Activated naive CD4-positive, alpha-beta T cell treated with anti-CD3 and anti-CD28 coated beads for 36 hours (primary cell): ENCODE data around the gene UGT1A7. TPM values are rescaled to one million over a fixed set of nuclear protein-coding genes. Genes with fewer than 3 reads are reported as not detected.

ENCODE experiments used
- CTCF ChIA-PET: fragments of 350-600 bp; sonication (Branson Sonifier 250); formaldehyde crosslinking; loops from one replicate; lab custom pipeline; 2021; ENCODE audit warnings: antibody characterized with exemption; lab: Charles Lee
- DNase-seq: peaks from one replicate; pipeline ENCODE4 v3.0.0-alpha.2; 2020
- H3K27ac Mint-ChIP-seq: one replicate; pipeline ENCODE4 v1.8.0; 2021; ENCODE audit warnings: mild to moderate bottlenecking, mixed read lengths
- H3K27me3 Mint-ChIP-seq: one replicate; pipeline ENCODE4 v1.8.0; 2021; ENCODE audit warnings: low read depth, mixed read lengths
- H3K36me3 Mint-ChIP-seq: one replicate; pipeline ENCODE4 v1.8.0; 2021; ENCODE audit warnings: low read depth, mixed read lengths
- H3K4me1 Mint-ChIP-seq: one replicate; pipeline ENCODE4 v1.8.0; 2021; ENCODE audit warnings: low read depth, mixed read lengths
- H3K4me3 Mint-ChIP-seq: one replicate; pipeline ENCODE4 v1.8.0; 2021; ENCODE audit warnings: mild to moderate bottlenecking, moderate library complexity, mixed read lengths
- H3K9me3 Mint-ChIP-seq: one replicate; pipeline ENCODE4 v1.8.0; 2021; ENCODE audit warnings: mixed read lengths
- intact Hi-C: fragments of 100-400 bp; cut with micrococcal nuclease; formaldehyde crosslinking; loops from one replicate; pipeline ENCODE4 v1.15.1; 2023
- total RNA-seq, 2 experiments: library from RNA; stranded (reverse); gene quantifications; one replicate each; pipeline ENCODE4 v1.2.3, GENCODE V29; 2021

Gene UGT1A7
- total RNA-seq, 2 experiments from 2014 or later: not detected

DNA sequence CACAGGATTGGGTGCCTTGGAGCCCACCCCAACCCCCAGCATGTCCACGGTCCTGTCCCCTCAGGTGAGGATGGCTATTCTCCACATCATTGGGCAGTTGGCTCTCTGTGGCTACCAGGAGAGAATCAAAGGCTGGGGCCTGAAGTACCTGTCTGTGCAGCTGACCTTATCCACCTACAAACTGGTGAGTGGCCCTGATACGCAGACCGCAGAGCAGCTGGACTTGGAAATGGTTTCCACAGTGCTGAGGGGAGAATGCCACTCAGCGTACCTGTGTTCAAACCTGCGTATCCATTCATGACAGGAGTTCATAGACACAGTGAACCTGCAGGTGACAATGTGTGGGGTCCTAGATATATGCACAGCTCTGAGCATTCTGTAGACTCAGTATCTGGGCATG lies 118.0 kb downstream of the UGT1A7 start:
- Mint-ChIP-seq H3K36me3 (no peaks in the 10 kb centered on the region), H3K4me1 (no peaks in the 10 kb centered on the region), H3K27ac (no peak overlapping the region), H3K9me3 (no peaks in the 10 kb centered on the region), H3K27me3 (peaks cover 3% of the 10 kb centered on the region), H3K4me3 (no peak overlapping the region)
- intact Hi-C loops: no loop called here
- CTCF ChIA-PET: no interaction called here
- no peak for DNase-seq

DNA sequence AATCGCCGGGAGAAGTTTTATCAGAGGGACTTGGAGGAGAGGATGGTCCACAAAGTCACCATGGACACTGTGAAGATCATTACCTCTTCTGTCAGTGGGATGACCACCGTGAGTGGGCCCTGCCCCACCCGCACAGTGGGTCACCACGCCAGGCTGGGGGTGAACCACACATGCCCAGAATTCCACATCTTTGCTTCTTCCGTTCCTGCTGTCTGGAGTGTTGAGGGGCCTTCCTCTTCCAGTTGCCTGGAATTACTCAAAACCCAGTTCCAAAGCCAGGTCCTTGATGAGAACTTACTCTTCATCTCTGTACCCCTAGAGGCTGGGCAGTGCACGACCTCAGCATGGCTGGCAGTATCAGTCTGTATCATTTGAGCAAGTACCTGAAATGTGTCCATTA lies 118.5 kb downstream of the UGT1A7 start:
- intact Hi-C loops: no loop called here
- Mint-ChIP-seq H3K9me3 (no peaks in the 10 kb centered on the region), H3K4me3 (no peak overlapping the region), H3K36me3 (no peaks in the 10 kb centered on the region), H3K27me3 (peaks cover 3% of the 10 kb centered on the region), H3K4me1 (no peaks in the 10 kb centered on the region), H3K27ac (no peak overlapping the region)
- CTCF ChIA-PET: no interaction called here
- no peak for DNase-seq

DNA sequence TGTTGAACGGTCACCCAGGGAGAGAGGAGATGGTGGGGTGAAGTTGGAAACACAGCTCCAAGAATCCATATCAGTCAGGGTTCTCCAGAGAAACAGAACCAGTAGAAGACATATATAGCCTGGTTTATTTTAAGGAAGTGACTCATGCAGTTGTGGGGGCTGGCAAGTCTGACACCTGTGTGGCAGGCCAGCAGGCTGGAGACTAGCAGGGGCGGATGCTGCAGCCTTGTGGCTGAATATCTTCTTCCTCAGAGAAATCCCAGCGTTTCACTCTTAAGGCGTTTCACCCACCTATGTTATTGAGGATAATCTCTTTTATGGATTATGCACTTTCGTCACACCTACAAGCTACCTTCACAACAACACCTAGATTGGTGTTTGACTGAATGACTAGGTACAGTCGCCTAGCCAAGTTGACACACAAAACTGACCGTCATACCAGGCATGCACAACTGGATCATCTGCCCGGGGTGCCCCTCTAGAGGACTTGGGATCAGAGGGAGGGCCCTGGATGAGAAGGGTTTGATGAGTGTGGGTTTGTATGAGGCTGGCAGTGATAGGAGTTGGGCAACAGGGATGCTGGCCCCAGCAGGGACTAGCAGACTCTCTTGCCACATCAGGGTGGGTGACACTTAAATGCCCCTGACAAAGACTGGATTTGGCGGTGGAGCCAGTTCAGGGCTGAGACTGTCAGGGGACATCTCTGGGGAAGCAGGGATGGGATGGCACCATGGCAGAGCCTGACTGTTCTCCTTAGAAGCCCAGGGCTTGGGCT lies 119.8 kb downstream of the UGT1A7 start:
- H3K4me3 Mint-ChIP-seq: no peak overlapping the region
- DNase-seq: peak; percentile 39
- no peaks in the 10 kb centered on the region for H3K36me3 Mint-ChIP-seq
- peaks cover 3% of the 10 kb centered on the region for H3K27me3 Mint-ChIP-seq
- H3K27ac Mint-ChIP-seq: no peak overlapping the region
- no peaks in the 10 kb centered on the region for H3K4me1 Mint-ChIP-seq
- intact Hi-C loops: no loop called here
- no peaks in the 10 kb centered on the region for H3K9me3 Mint-ChIP-seq
- CTCF ChIA-PET: no interaction called here

DNA sequence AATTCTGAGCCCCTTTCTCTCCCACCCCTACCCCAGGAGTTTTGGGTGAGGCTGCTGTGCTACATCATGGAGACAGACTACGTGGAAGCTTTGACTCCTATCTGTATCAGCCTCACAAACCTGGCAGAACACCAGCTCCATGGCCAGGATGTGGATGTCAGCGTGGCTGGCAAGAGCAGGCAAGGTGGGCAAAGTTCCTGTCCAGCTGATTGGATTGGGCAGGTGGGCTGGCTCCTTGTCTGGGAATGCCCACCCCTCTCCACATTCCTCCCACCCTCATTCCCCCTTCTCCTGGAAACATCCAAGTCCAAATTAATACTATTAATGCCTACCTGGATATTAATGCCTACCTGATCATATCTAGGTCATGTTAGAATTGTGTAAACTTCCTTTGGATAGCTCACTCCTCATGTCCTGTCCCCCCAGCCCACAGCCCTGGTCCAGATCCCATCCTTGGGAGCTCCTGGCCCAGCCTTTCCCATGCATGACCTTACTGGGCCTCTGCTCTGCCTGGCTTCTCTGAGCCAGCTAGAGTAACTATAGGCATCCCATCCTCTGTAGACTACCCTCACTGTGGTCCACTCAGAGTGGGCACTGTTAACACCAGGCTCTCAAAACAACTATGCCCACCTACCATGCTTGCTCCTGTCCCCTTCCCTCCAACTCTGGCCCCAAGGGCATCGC lies 120.6 kb downstream of the UGT1A7 start:
- no peaks in the 10 kb centered on the region for H3K4me1 Mint-ChIP-seq
- peaks cover 3% of the 10 kb centered on the region for H3K27me3 Mint-ChIP-seq
- no peak overlapping the region for H3K4me3 Mint-ChIP-seq
- CTCF ChIA-PET: no interaction called here
- no peak overlapping the region for H3K27ac Mint-ChIP-seq
- no peaks in the 10 kb centered on the region for H3K9me3 Mint-ChIP-seq
- intact Hi-C loops: no loop called here
- H3K36me3 Mint-ChIP-seq: no peaks in the 10 kb centered on the region
- DNase-seq: no peak

DNA sequence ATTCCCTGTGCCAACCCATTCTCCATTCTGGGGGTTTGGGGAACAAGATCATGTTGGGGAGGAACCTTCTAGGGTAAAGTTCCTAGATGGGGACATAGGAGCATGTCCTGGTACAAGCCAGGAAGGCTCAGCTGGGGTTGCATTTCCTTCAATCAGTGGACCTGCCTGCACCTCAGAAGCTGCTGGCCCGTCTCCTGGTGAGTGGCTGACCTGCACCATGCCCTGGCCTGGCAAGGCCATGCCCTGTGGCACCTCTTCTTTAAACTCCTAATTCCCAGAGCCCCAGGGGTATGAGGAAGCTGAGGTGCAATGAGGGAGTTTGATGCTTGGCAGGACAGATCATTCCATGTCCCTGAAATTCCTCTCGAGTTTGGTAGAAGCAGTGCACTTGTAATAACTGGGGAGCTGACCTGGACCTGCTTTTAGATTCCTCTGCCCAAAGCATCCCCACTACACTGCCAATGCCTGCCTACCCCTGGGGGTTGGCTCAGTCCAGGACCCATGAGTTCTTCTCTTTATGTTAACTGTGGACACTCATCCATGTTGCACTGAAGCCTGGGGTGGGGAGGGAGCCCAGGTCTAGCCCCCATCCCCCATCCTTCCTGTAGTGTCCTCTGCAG lies 121.7 kb downstream of the UGT1A7 start:
- Mint-ChIP-seq H3K4me3 (no peak overlapping the region), H3K9me3 (no peaks in the 10 kb centered on the region), H3K27ac (no peak overlapping the region), H3K36me3 (no peaks in the 10 kb centered on the region), H3K27me3 (peaks cover 3% of the 10 kb centered on the region), H3K4me1 (no peaks in the 10 kb centered on the region)
- intact Hi-C loops: no loop called here
- CTCF ChIA-PET: interaction anchor here (1.0 kb wide), 1 partner anchor 21 kb away, joined by 3 read pairs; no protein-coding TSS in a partner anchor
- DNase-seq: no peak

DNA sequence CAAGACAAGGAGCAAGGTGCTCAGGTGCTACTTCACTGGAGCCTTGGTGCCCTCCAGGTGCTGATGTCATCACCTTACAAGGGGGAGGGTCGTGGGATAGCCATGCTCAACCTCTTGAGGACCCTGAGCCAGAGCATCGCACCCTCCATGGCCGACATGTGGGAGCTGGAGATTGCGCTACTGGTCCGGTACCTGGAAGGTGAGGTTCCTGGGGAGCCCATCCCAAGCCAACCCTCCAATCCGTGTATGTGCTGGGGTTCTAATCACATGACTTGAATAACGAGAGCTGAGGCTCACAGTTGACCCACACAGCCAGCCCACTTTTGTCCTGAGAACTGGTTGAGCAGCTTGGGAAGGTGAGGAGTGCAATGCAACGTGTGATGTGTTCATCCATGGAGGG lies 122.3 kb downstream of the UGT1A7 start:
- intact Hi-C loops: no loop called here
- no peak overlapping the region for H3K27ac Mint-ChIP-seq
- DNase-seq: no peak
- H3K27me3 Mint-ChIP-seq: peaks cover 3% of the 10 kb centered on the region
- H3K4me1 Mint-ChIP-seq: no peaks in the 10 kb centered on the region
- CTCF ChIA-PET: interaction anchor here (1.0 kb wide), 1 partner anchor 21 kb away, joined by 3 read pairs; no protein-coding TSS in a partner anchor
- H3K9me3 Mint-ChIP-seq: no peaks in the 10 kb centered on the region
- H3K4me3 Mint-ChIP-seq: no peak overlapping the region
- no peaks in the 10 kb centered on the region for H3K36me3 Mint-ChIP-seq

DNA sequence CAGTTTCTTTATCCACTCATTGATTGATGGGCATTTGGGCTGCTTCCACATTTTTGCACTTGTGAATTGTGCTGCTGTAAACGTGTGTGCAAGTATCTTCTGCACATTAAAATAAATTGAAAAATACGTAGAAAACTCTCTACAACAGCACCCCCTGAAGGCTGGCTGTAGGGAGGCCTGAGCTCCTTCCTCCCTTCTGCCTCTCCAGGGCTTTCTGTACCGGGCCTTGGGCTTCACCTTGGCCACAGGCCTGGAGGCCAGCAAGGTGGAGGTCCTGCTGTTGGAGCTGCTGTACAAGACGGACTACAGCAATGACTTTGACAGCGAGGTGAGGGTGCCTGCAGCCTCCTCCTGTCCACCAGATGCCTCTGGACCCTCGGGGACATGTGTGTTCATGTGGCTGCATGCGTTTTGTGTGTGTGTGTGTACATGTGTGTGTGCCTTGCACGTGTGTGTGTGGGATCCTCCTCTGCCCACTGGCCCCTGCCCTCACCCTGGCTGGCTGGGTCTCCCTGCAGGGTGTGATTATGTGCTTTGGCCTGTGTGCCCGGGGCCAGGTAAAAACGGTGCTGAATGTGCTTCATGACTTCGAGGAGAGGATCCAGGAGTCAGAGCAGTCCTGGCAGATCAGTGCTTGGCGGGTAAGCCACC lies 125.6 kb downstream of the UGT1A7 start:
- intact Hi-C loops: no loop called here
- Mint-ChIP-seq H3K4me1 (no peaks in the 10 kb centered on the region), H3K27me3 (peaks cover 2% of the 10 kb centered on the region), H3K9me3 (no peaks in the 10 kb centered on the region), H3K36me3 (no peaks in the 10 kb centered on the region), H3K27ac (no peak overlapping the region), H3K4me3 (no peak overlapping the region)
- CTCF ChIA-PET: no interaction called here
- DNase-seq: no peak

DNA sequence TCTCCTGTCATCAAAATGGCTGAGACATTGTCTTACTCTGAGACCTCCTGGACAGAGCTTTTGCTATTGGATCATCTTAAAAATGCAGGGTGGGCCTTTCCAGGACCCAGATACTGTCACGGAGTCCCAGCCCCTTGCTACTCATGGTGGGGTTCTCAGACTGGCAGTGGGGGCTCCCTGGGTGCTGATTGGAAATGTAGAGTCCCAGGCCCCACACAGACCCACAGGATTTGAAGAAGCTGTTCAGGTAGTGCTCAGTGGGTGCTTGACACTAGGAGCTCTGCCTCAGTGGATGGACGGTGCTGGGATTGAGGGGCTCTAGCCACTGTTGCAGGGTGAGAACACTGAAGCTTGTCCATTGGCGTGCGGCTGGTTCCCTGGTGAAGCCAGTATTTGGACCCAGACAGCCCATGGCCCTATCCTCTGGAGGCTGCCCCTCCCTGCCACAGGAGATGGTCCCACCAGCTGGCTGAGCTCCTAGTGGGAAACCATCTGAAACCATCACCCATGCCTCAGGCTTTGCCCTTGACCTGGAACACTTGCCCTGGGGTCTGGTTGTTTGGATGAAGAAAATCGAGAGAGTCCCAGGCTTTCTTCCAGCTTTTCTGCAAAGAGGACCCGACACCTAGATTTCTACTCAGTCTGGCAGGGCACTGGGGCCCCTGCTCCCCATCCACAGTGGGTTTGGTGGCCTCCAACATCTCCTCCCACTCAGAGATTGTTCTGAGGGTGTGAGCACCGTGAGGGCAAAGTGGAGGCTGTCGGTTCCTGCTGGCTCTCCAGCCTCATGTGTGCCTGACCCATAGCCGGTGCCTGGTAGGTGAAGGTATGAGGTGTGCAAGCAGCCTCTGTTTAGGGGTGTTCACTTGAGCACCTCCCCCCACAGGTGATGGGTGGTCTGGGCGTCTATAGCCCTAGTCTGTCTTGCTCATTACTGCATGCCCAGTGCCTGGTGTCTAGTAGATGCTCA lies 126.5 kb downstream of the UGT1A7 start:
- Mint-ChIP-seq H3K9me3 (no peaks in the 10 kb centered on the region), H3K4me1 (no peaks in the 10 kb centered on the region), H3K27me3 (no peaks in the 10 kb centered on the region), H3K27ac (no peak overlapping the region), H3K36me3 (no peaks in the 10 kb centered on the region), H3K4me3 (no peak overlapping the region)
- intact Hi-C loops: no loop called here
- no peak for DNase-seq
- CTCF ChIA-PET: no interaction called here

DNA sequence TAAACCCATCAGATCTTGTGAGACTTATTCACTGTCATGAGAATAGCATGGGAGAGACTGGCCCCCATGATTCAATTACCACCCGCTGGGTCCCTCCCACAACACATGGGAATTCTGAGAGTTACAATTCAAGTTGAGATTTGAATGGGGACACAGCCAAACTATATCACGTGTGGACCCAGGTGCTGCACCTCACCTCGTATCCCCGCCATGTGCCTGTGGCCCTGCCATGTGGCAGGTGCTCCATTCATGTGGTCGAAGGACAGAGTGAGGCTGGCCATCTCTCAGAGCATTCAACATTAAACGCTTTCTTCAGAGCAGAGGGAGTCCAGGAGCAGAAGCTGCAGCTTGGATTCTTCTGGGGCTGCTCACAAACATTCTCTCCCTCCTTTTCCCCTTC lies 128.7 kb downstream of the UGT1A7 start:
- CTCF ChIA-PET: no interaction called here
- Mint-ChIP-seq H3K4me1 (no peaks in the 10 kb centered on the region), H3K9me3 (no peaks in the 10 kb centered on the region), H3K27ac (no peak overlapping the region), H3K36me3 (no peaks in the 10 kb centered on the region), H3K4me3 (no peak overlapping the region), H3K27me3 (no peaks in the 10 kb centered on the region)
- DNase-seq: no peak
- intact Hi-C loops: no loop called here

DNA sequence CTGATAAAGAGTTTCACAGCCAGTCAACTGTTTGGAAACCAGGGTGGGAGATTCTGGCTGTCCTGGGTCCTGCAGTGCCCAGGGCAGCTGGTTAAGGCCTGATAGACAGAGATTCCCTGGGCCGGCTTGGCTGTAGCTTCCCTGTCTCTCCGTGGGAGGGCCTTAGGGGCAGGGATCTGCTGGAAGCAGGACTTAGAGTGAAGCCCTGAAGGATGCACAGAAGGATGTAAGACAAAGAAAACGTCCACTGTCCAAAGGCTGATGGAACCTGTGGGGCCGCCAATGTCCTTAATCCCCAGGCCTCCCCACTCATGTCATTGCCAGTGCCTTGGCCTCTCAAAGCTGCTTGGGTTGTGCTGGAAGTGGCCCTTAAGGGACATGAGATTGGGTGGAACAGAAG lies 129.4 kb downstream of the UGT1A7 start:
- Mint-ChIP-seq H3K27ac (no peak overlapping the region), H3K27me3 (no peaks in the 10 kb centered on the region), H3K4me3 (no peak overlapping the region), H3K4me1 (no peaks in the 10 kb centered on the region), H3K36me3 (no peaks in the 10 kb centered on the region), H3K9me3 (no peaks in the 10 kb centered on the region)
- intact Hi-C loops: no loop called here
- CTCF ChIA-PET: no interaction called here
- no peak for DNase-seq

DNA sequence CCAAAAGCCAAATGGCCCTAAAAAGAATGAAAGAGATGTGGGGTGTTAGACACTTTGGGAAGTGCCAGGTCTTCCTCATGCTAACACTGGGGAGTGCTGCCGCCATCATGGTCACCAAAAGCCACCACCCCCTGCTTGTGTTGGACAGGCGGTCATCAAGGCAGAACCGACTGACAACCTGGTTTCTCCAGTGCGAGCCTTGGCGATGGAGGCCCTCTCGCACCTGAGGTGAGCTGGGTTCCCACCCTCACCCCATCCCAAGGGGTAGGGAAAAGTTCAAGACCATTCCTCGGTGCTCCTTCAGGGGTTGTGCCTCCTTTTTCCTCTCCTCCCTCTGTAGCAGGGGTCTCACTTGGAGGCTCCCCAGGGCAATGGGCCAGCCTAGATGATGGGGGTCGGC lies 130.0 kb downstream of the UGT1A7 start:
- H3K27ac Mint-ChIP-seq: no peak overlapping the region
- no peaks in the 10 kb centered on the region for H3K36me3 Mint-ChIP-seq

More for the DNA sequence above, 130.0 kb downstream of the UGT1A7 start:
- Mint-ChIP-seq H3K4me3 (no peak overlapping the region), H3K4me1 (no peaks in the 10 kb centered on the region), H3K27me3 (no peaks in the 10 kb centered on the region), H3K9me3 (no peaks in the 10 kb centered on the region)
- DNase-seq: no peak
- intact Hi-C loops: no loop called here
- CTCF ChIA-PET: no interaction called here
